ENCODE measurements around the gene PRKRA.
A peak's percentile ranks its signal among the peaks of the same experiment; 100 is the strongest.
"Not testable (repeated sequence)": the region's sequence is repeated elsewhere in the genome, so short reads cannot be mapped to it uniquely, and the experiment has no call there.

PRKRA gene

GRCh38 chr2:178414266-178415247, 36.4 kb downstream of the PRKRA start:
- peak; percentile 96 for DNase-seq (ENCODE audit: low spot score)

GRCh38 chr2:178413472-178414265, 37.3 kb downstream of the PRKRA start:
- DNase-seq (ENCODE audit: low spot score) = peak; percentile 85

GRCh38 chr2:178412453-178412852, 38.5 kb downstream of the PRKRA start:
- not testable (repeated sequence) for DNase-seq (ENCODE audit: low spot score)

- DNase-seq (ENCODE audit: low spot score) = no peak
Observed at GRCh38 chr2:178412047-178412446, 38.9 kb downstream of the PRKRA start.

- no peak for DNase-seq (ENCODE audit: low spot score)
Observed at GRCh38 chr2:178409261-178409660, 41.7 kb downstream of the PRKRA start.

- peak; percentile 10 for DNase-seq (ENCODE audit: low spot score)
Observed at GRCh38 chr2:178404368-178404767, 46.6 kb downstream of the PRKRA start.

- DNase-seq (ENCODE audit: low spot score) = no peak
Observed at GRCh38 chr2:178403671-178404306, 47.2 kb downstream of the PRKRA start.

GRCh38 chr2:178401994-178402437, 49.0 kb downstream of the PRKRA start:
- DNase-seq (ENCODE audit: low spot score) = no peak

- peak; percentile 34 for DNase-seq (ENCODE audit: low spot score)
Observed at GRCh38 chr2:178397002-178397605, 53.9 kb downstream of the PRKRA start.

- DNase-seq (ENCODE audit: low spot score) = no peak
Observed at GRCh38 chr2:178395941-178396570, 54.9 kb downstream of the PRKRA start.

- no peak for DNase-seq (ENCODE audit: low spot score)
Observed at GRCh38 chr2:178395295-178395694, 55.7 kb downstream of the PRKRA start.

- DNase-seq (ENCODE audit: low spot score) = no peak
Observed at GRCh38 chr2:178394859-178395258, 56.1 kb downstream of the PRKRA start.

GRCh38 chr2:178392215-178392614, 58.8 kb downstream of the PRKRA start:
- no peak for DNase-seq (ENCODE audit: low spot score)

GRCh38 chr2:178391701-178392100, 59.3 kb downstream of the PRKRA start:
- DNase-seq (ENCODE audit: low spot score) = no peak

- no peak for DNase-seq (ENCODE audit: low spot score)
Observed at GRCh38 chr2:178388287-178388686, 62.7 kb downstream of the PRKRA start.

GRCh38 chr2:178386986-178387597, 63.9 kb downstream of the PRKRA start:
- no peak for DNase-seq (ENCODE audit: low spot score)

- DNase-seq (ENCODE audit: low spot score) = no peak
Observed at GRCh38 chr2:178385595-178386148, 65.3 kb downstream of the PRKRA start.

GRCh38 chr2:178383718-178384117, 67.3 kb downstream of the PRKRA start:
- DNase-seq (ENCODE audit: low spot score) = no peak

Measured in SK-N-DZ (cell line).